Measurements from ENCODE around the gene SMYD4. TPM values are rescaled to one million over a fixed set of nuclear protein-coding genes. Genes with fewer than 3 reads are reported as not detected.

The SMYD4 gene
- total RNA-seq, 1 experiment from 2014 or later, result 28.1 TPM

GRCh38 chr17:1847191-1847590, 17.5 kb upstream of the SMYD4 start:
- no peak overlapping the region for H3K4me3 ChIP-seq (ENCODE audit: low read depth, low read length, poor library complexity, severe bottlenecking)
- intact Hi-C loops (cut with micrococcal nuclease; ENCODE audit: unreplicated experiment), result no loop called here
- H3K4me1 ChIP-seq (ENCODE audit: insufficient read depth, low read length, poor library complexity, severe bottlenecking), result no peaks in the 10 kb centered on the region
- H3K27ac ChIP-seq (ENCODE audit: low read depth, low read length, poor library complexity, severe bottlenecking), result no peak overlapping the region
- POLR2A ChIA-PET (ENCODE audit: low non-redundant PET), result no interaction called here
- BruUV-seq (replicated peaks), result no TSS peak
- TF ChIP-seq EZH2 (IDR thresholded peaks at IDR 0.05; ENCODE audit: borderline replicate concordance, low read depth, low read length, poor library complexity, severe bottlenecking) (no peak), CTCF (conservative IDR thresholded peaks at IDR 0.05; ENCODE audit: low read depth, low read length) (no peak)
- CTCF ChIA-PET, result no interaction called here
- no peaks in the 10 kb centered on the region for H3K27me3 ChIP-seq (replicated peaks; ENCODE audit: insufficient read depth, low read depth, low read length, poor library complexity)
- DNase-seq (ENCODE audit: low spot score), result no peak
- H3K9me3 ChIP-seq (ENCODE audit: low read depth, low read length, poor library complexity, severe bottlenecking), result no peaks in the 10 kb centered on the region
- peaks cover 59% of the 10 kb centered on the region for H3K36me3 ChIP-seq (ENCODE audit: insufficient read depth, low read length, poor library complexity, severe bottlenecking)

- Histone ChIP-seq H3K9me3 (ENCODE audit: low read depth, low read length, poor library complexity, severe bottlenecking) (no peaks in the 10 kb centered on the region), H3K4me3 (ENCODE audit: low read depth, low read length, poor library complexity, severe bottlenecking) (no peak overlapping the region), H3K4me1 (ENCODE audit: insufficient read depth, low read length, poor library complexity, severe bottlenecking) (no peaks in the 10 kb centered on the region), H3K27ac (ENCODE audit: low read depth, low read length, poor library complexity, severe bottlenecking) (no peak overlapping the region), H3K36me3 (ENCODE audit: insufficient read depth, low read length, poor library complexity, severe bottlenecking) (peaks cover 42% of the 10 kb centered on the region), H3K27me3 (replicated peaks; ENCODE audit: insufficient read depth, low read depth, low read length, poor library complexity) (no peaks in the 10 kb centered on the region)
- no TSS peak for BruUV-seq (replicated peaks)
- no peak for DNase-seq (ENCODE audit: low spot score)
- POLR2A ChIA-PET (ENCODE audit: low non-redundant PET), result no interaction called here
- intact Hi-C loops (cut with micrococcal nuclease; ENCODE audit: unreplicated experiment), result no loop called here
- CTCF ChIA-PET, result no interaction called here
- no peak for TF ChIP-seq CTCF (conservative IDR thresholded peaks at IDR 0.05; ENCODE audit: low read depth, low read length)
- TF ChIP-seq EZH2 (IDR thresholded peaks at IDR 0.05; ENCODE audit: borderline replicate concordance, low read depth, low read length, poor library complexity, severe bottlenecking), result no peak
Observed at GRCh38 chr17:1843947-1844346, 14.2 kb upstream of the SMYD4 start.

- Histone ChIP-seq H3K4me3 (ENCODE audit: low read depth, low read length, poor library complexity, severe bottlenecking) (no peak overlapping the region), H3K27me3 (replicated peaks; ENCODE audit: insufficient read depth, low read depth, low read length, poor library complexity) (no peaks in the 10 kb centered on the region), H3K27ac (ENCODE audit: low read depth, low read length, poor library complexity, severe bottlenecking) (no peak overlapping the region), H3K9me3 (ENCODE audit: low read depth, low read length, poor library complexity, severe bottlenecking) (no peaks in the 10 kb centered on the region), H3K4me1 (ENCODE audit: insufficient read depth, low read length, poor library complexity, severe bottlenecking) (no peaks in the 10 kb centered on the region), H3K36me3 (ENCODE audit: insufficient read depth, low read length, poor library complexity, severe bottlenecking) (peaks cover 20% of the 10 kb centered on the region)
- ChIA-PET POLR2A (ENCODE audit: low non-redundant PET) (no interaction called here), CTCF (no interaction called here)
- no peak for DNase-seq (ENCODE audit: low spot score)
- TF ChIP-seq EZH2 (IDR thresholded peaks at IDR 0.05; ENCODE audit: borderline replicate concordance, low read depth, low read length, poor library complexity, severe bottlenecking), result no peak
- no peak for TF ChIP-seq CTCF (conservative IDR thresholded peaks at IDR 0.05; ENCODE audit: low read depth, low read length)
- intact Hi-C loops (cut with micrococcal nuclease; ENCODE audit: unreplicated experiment), result no loop called here
- no TSS peak for BruUV-seq (replicated peaks)
Observed at GRCh38 chr17:1839516-1839915, 9.8 kb upstream of the SMYD4 start.
